Measurements from ENCODE around the gene GIMAP2.
"Not testable (repeated sequence)": the region's sequence is repeated elsewhere in the genome, so short reads cannot be mapped to it uniquely, and the experiment has no call there.

GIMAP2 gene

DNA sequence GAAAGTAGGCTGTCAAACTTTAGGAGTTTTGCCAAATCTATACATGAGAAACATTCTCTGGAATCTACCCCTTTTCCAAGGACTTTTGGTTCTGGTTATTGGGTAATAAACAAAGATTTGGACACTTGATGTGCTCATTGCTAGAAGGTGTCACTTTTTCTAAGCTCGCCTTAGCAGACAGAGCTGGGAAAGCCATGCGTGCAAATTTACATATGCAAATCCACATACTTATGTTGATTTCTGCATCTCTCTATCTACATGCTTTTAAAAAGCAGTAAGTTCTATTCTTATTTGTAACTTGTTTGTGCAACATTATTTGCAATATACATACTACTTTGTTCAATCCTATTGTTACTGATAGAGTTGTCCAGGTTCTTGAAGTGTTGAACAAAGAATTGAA lies 30.8 kb upstream of the GIMAP2 start:
- in situ Hi-C loops (cut with MboI; ENCODE audit: low sequenced_read_pairs, unreplicated experiment), result no loop called here
- no peak for DNase-seq (ENCODE audit: low spot score)
- TF ChIP-seq, protein P1, sequence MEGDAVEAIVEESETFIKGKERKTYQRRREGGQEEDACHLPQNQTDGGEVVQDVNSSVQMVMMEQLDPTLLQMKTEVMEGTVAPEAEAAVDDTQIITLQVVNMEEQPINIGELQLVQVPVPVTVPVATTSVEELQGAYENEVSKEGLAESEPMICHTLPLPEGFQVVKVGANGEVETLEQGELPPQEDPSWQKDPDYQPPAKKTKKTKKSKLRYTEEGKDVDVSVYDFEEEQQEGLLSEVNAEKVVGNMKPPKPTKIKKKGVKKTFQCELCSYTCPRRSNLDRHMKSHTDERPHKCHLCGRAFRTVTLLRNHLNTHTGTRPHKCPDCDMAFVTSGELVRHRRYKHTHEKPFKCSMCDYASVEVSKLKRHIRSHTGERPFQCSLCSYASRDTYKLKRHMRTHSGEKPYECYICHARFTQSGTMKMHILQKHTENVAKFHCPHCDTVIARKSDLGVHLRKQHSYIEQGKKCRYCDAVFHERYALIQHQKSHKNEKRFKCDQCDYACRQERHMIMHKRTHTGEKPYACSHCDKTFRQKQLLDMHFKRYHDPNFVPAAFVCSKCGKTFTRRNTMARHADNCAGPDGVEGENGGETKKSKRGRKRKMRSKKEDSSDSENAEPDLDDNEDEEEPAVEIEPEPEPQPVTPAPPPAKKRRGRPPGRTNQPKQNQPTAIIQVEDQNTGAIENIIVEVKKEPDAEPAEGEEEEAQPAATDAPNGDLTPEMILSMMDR (IDR thresholded peaks at IDR 0.05; ENCODE audit: borderline replicate concordance, control extremely low read depth, extremely low read depth, insufficient read depth, missing control alignments), result no peak

DNA sequence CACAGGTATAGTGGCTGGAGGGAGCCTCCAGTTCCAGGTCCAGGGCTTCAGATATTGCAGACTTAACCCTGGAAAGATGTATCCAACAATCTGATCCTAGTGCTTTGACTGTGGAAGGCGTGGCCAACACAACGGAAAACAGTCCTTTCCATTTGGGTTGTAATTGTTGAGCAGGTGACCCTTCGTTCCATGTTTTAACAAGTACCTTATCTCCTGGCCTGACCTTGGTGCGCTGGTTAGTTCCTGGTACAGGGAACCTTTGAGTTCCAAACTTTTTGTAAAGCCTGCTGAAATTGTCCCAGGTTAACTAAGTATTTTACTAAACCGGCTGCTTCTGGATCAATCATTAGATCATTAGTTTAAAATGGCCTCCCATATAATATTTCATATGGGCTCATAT lies 29.5 kb upstream of the GIMAP2 start:
- in situ Hi-C loops (cut with MboI; ENCODE audit: low sequenced_read_pairs, unreplicated experiment), result no loop called here
- TF ChIP-seq, protein P1 (IDR thresholded peaks at IDR 0.05; ENCODE audit: borderline replicate concordance, control extremely low read depth, extremely low read depth, insufficient read depth, missing control alignments), result no peak
- DNase-seq (ENCODE audit: low spot score), result no peak

GRCh38 chr7:150657526-150657925 lies 28.0 kb upstream of the GIMAP2 start:
- no peak for DNase-seq (ENCODE audit: low spot score)

GRCh38 chr7:150660939-150661613 lies 24.4 kb upstream of the GIMAP2 start:
- in situ Hi-C loops (cut with MboI; ENCODE audit: low sequenced_read_pairs, unreplicated experiment), result loop anchor here (10.0 kb wide), 1 partner anchor 216 kb away; no protein-coding TSS in a partner anchor
- DNase-seq (ENCODE audit: low spot score), result no peak
- TF ChIP-seq, protein P1 (IDR thresholded peaks at IDR 0.05; ENCODE audit: borderline replicate concordance, control extremely low read depth, extremely low read depth, insufficient read depth, missing control alignments), result no peak

More at GRCh38 chr7:150657526-150657925, 28.0 kb upstream of the GIMAP2 start:
- in situ Hi-C loops (cut with MboI; ENCODE audit: low sequenced_read_pairs, unreplicated experiment), result no loop called here
- TF ChIP-seq, protein P1 (IDR thresholded peaks at IDR 0.05; ENCODE audit: borderline replicate concordance, control extremely low read depth, extremely low read depth, insufficient read depth, missing control alignments), result no peak

DNA sequence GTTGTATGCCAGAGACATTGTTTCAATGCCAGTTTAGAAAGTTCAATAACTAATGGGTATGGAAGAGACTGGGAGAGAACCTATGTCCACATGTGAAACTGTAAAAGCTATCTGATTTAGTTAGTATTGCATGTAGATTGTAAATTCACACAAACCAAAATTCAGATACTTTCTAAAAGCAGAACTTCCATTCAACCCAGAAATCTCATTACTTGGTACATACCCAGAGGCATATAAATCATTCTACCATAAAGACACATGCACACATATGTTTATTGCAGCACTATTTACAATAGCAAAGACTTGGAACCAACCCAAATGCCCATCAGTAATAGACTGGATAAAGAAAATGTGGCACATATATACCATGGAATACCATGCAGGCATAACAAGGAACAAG lies 22.7 kb upstream of the GIMAP2 start:
- DNase-seq (ENCODE audit: low spot score), result not testable (repeated sequence)
- in situ Hi-C loops (cut with MboI; ENCODE audit: low sequenced_read_pairs, unreplicated experiment), result loop anchor here (10.0 kb wide), 1 partner anchor 218 kb away; no protein-coding TSS in a partner anchor

DNA sequence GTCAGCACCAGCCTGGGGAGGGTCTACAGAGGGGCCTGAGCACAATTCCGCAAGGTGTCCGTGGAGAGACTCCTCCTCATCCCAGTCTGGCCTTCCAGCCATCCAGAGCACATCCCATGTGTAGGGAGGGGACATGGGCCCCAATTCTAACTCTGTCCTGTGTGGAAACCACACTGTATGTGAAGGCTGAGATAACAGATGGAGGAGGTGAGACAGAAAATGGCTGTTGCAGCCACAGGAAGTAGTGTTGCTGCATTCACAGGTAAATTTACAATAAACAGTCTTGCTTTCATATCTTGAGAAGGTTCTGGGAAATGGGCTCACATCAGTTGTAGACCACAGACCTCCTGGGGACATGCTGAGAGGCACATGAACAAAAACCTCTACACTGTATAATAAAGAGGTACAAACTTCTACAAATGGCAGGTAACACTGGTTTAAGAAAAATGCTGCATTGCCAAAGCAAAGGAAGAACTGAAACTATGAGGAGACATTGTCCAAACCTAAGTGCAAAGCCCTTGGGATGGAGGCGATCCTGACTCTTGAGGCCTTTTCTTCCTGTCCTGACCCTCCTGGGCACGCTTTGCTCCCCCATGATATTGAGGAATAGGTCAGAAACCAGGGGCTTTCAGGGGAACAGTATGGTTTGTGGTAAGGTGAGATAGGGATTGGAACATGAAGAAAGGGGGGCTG lies 21.6 kb upstream of the GIMAP2 start:
- no peak for DNase-seq (ENCODE audit: low spot score)
- TF ChIP-seq, protein P1 (IDR thresholded peaks at IDR 0.05; ENCODE audit: borderline replicate concordance, control extremely low read depth, extremely low read depth, insufficient read depth, missing control alignments), result no peak
- in situ Hi-C loops (cut with MboI; ENCODE audit: low sequenced_read_pairs, unreplicated experiment), result loop anchor here (10.0 kb wide), 1 partner anchor 219 kb away; no protein-coding TSS in a partner anchor
